OCI-LY7 (cell line): ENCODE measurements around the gene ADRA2A.

Experiments used
- CTCF ChIP-seq: fragments of 200-600 bp; sonication (generic); conservative IDR thresholded peaks from 2 replicates; pipeline ENCODE4 v1.5.1; 2014; ENCODE audit warnings: mild to moderate bottlenecking, antibody characterized with exemption, low read length, moderate library complexity, mixed read lengths
- EZH2phosphoT487 ChIP-seq: fragments of 200-600 bp; sonication (generic); IDR thresholded peaks from 2 replicates; pipeline ENCODE4 v1.6.1; 2018; ENCODE audit warnings: low read depth, borderline replicate concordance, mild to moderate bottlenecking, mixed run types, antibody characterized with exemption, low read length, moderate library complexity, mixed read lengths

- TF ChIP-seq CTCF, result no peak
- no peak for TF ChIP-seq EZH2phosphoT487
Measured at GRCh38 chr10:111122127-111122526, 45.3 kb downstream of the ADRA2A start.
